GM21390 (cell line): Measurements from ENCODE around the gene EFCAB13.
"Not testable (repeated sequence)": the region's sequence is repeated elsewhere in the genome, so short reads cannot be mapped to it uniquely, and the experiment has no call there.

Source experiments
- ATAC-seq: cut with Tn5 transposase; IDR thresholded peaks from one replicate; pipeline ENCODE4 v1.9.1; 2021; ENCODE audit not compliant: unreplicated experiment

EFCAB13 gene

DNA sequence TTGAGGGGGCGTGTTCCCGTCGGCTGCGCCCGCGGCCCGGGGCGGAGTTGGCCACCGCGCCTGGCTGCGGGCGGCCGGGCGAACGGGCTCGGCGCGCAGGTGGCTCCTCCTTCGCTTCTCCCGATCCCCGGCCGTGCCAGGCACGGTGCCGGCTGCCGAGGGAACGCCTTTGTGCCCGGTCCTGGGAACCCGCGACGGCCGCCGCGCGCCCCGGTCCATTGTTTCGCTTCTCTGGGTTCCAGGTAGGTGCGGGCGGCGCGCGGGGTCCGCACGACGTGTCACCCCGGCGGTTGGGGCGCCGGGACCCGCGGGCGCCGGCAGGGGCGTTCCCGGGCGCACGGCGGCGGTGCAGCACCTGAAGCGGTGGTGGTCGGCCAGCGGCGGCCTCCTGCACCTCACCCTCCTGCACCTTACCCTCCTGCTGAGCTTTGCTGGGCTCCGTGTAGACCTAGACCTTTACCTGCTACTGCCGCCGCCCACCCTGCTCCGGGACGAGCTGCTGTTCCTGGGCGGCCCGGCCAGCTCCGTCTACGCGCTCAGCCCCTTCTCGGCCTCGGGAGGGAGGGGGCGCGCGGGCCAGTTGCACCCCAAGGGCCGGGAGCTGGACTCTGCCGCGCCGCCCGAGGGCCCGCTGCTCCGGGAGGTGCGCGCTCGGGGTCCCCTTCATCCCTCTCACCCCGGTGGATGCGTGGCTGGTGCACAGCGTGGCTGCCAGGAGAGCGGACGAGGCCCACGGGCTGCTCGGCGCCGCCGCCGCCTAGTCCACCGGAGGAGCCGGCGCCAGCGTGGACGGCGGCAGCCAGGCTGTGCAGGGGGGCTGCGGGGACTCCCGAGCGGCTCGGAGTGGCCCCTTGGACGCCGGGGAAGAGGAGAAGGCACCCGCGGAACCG lies 99.9 kb downstream of the EFCAB13 start:
- ATAC-seq = no peak

DNA sequence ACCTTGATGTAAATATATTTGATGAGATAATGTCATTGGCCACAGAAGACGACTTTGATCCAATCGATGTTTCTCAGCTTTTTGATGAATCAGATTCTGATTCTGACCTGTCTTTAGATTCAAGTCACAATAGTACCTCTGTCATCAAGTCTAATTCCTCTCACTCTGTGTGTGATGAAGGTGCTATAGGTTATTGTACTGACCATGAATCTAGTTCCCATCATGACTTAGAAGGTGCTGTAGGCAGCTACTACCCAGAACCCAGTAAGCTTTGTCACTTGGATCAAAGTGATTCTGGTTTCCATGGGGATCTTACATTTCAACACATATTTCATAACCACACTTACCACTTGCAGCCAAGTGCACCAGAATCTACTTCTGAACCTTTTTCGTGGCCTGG lies 101.5 kb downstream of the EFCAB13 start:
- not testable (repeated sequence) for ATAC-seq

DNA sequence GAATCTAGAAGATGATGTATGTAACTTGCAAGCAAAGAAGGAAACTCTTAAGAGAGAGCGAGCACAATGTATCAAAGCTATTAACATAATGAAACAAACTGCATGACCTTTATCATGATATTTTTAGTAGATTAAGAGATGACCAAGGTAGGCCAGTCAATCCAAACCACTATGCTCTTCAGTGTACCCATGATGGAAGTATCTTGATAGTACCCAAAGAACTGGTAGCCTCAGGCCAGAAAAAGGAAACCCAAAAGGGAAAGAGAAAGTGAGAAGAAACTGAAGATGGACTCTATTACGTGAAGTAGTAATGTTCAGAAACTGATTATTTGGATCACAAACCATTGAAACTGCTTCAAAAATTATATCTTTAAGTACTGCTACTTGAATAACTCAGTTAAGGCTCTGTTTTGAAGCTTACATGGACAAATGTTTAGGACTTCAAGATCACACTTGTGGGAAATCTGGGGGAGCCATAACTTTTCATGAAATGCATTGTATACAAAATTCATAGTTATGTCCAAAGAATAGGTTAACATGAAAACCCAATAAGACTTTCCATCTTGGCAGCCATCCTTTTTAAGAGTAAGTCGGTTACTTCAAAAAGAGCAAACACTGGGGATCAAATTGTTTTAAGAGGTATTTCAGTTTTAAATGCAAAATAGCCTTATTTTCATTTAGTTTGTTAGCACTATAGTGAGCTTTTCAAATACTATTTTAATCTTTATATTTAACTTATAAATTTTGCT lies 102.3 kb downstream of the EFCAB13 start:
- not testable (repeated sequence) for ATAC-seq

DNA sequence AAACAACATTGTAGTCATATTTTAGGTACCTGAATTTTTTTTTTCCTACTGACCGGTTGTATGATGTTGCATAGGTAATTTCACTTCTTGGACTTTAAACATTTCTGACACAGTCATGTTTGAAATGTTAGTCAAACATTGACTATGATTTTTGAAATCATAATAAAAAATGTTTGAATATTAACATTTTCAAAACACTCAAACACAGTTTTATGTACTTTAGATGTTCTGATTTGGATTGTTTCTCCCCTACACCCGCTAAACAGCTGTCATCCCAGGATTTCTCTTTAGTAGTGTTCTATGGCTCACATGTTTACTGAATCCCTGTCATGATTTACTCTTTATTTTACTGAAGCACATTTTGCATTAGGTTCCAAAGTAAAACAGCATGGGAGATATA lies 104.2 kb downstream of the EFCAB13 start:
- no peak for ATAC-seq

DNA sequence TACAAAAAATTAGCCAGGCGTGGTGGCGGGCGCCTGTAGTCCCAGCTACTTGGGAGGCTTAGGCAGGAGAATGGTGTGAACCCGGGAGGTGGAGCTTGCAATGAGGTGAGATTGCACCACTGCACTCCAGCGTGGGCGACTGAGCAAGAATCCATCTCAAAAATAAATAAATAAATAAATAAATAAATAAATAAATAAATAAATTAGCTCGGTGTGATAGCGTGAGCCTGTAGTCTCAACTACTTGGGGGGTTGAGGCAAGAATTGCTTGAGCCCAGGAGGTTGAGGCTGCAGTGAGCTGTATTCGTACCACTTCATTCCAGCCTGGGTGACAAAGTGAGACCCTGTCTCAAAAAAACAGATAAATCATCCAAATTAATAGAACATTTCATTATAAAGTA lies 108.5 kb downstream of the EFCAB13 start:
- ATAC-seq = not testable (repeated sequence)

DNA sequence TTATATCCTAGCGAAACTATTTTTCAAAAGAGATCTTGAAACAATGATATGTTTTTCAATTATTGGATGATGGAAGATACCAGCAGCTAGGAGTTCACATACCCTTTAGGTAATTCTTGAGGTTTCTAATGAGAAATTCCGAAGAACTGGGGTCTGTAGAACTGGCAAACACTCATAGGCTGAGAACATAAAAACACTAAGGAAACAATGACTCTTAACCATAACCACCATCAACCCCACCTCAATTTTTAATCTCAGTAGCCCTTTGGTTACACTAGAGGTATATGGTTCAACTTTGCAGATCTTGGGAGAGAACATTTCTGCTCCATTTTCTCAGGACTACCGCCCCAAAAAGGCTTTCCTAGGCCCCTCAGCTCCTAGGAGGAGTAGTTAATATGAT lies 141.4 kb downstream of the EFCAB13 start:
- ATAC-seq = no peak

DNA sequence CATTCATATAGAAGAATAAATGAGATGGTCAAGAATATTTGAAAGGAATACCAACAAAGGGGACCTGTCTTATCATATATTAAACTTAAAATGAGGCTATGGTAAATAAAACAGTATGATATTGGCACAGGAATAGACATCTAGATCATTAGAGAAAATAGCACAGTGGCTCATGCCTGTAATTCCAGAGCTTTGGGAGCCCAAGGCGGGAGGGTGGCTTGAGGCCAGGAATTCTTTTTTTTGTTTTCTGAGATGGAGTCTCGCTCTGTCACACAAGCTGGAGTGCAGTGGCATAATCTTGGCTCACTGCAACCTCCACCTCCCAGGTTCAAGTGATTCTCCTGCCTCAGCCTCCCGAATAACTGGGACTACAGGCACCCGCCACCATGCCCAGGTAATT lies 143.2 kb downstream of the EFCAB13 start:
- ATAC-seq = not testable (repeated sequence)

DNA sequence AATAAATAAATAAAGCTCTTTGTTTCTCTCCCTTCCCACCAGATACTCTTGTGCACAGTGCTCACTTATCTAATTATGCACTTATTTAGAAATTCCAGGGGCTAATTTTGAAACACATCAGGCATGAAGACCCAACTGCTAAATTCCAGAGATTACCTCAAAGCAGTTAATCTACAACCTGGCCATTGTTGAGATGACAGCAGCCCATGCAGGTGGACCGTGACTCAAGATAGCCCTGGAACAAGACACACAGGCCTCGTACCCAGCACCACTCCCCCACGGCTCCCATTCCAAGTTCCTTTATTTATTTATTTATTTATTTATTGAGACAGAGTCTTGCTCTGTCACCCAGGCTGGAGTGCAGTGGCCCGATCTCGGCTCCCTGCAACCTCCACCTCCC lies 147.1 kb downstream of the EFCAB13 start:
- no peak for ATAC-seq

DNA sequence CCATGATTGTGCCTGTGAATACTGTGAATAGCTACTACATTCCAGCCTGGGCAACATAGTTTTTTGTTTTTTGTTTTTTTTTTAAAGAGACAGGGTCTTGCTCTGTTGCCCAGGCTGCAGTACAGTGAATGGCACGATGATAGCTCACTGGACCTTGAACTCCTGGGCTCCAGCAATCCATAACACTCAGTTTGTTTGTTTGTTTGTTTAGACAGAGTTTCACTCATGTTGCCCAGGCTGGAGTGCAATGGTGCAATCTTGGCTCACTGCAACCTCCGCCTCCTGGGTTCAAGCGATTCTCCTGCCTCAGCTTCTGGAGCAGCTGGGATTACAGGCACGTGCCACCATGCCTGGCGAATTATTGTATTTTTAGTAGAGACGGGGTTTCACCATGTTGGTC lies 148.3 kb downstream of the EFCAB13 start:
- not testable (repeated sequence) for ATAC-seq
